Limb (tissue), 2 donors: ENCODE results near the gene PLXNB3.

Experiments used
- DNase-seq, 2 donors: peaks; one replicate each; pipeline ENCODE4 v3.0.0-alpha.2; 2016; ENCODE audit errors: extremely low spot score in 2 of 2

The PLXNB3 gene

DNA sequence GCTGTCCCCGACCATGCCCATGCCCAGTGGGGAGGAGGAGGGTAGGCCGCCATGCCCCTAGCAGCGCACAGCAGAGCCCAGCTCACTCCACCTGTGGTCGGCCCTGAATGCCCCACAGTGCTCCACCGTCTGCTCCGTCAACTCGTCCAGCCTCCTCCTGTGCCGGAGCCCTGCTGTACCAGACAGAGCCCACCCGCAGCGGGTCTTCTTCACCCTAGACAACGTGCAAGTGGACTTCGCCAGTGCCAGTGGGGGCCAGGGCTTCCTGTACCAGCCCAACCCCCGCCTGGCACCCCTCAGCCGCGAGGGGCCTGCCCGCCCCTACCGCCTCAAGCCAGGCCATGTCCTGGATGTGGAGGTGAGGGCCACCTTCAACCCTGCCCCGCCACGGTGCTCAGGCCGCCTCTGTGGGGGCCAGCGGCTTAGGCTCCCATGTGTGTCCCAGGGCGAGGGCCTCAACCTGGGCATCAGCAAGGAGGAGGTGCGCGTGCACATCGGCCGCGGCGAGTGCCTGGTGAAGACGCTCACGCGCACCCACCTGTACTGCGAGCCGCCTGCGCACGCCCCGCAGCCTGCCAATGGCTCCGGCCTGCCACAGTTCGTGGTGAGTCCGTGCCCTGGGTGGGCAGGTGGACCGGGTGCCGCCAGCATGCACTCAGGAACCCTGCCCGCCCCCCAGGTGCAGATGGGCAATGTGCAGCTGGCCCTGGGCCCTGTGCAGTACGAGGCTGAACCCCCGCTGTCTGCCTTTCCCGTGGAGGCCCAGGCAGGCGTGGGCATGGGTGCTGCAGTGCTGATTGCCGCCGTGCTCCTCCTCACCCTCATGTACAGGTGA, 9.9 kb downstream of the PLXNB3 start:
- DNase-seq: peak in 1 of 2 donors; percentile 11

DNA sequence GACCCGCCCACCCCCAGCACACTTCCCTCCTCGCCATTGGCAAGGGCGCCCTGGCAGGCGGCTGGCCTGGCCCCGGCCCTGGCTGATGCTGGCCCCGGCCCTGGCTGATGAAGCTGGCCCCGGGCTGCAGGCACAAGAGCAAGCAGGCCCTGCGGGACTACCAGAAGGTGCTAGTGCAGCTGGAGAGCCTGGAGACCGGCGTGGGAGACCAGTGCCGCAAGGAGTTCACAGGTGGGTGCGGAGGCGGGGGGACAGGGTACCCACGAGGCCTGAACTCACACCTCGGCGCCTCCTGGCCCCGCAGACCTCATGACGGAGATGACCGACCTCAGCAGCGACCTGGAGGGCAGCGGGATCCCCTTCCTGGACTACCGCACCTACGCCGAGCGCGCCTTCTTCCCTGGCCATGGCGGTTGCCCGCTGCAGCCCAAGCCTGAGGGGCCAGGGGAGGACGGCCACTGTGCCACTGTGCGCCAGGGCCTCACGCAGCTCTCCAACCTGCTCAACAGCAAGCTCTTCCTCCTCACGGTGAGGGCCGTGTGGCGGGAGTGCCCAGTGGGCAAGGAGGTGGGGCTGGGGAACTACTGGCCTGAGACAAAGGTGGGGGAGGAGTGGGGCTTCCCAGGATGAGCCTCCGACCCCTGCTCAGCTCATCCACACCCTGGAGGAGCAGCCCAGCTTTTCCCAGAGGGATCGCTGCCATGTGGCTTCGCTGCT, 10.7 kb downstream of the PLXNB3 start:
- DNase-seq: peak in 1 of 2 donors; percentile 18

DNA sequence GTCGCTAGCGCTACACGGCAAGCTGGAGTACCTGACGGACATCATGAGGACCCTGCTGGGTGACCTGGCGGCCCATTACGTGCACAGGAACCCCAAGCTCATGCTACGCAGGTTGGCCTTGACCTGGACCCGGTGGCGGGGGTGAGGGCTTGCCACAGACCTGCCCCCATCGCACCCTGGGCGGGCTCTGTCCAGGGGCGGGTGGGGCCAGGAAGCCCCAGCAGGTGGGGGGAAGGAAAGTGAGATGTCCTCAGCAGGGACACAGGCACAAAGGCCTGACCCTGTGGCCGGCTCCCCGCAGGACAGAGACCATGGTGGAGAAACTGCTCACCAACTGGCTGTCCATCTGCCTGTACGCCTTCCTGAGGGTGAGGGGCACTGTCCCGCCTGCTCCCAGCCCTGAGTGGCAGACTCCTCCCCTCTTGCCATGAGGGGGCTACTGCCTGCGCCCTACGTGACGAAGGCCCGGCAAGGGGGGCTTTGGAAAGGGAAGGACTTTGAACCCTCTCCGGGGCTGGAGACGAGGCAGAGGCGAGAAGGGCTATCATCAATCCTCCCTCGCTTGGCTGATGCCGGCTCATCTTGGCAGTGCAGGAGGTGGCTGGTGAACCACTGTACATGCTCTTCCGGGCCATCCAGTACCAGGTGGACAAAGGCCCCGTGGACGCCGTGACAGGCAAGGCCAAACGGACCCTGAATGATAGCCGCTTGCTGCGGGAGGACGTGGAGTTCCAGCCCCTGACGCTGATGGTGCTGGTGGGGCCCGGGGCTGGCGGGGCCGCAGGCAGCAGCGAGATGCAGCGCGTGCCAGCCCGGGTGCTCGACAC, 11.5 kb downstream of the PLXNB3 start:
- peak in 1 of 2 donors; percentile 14 for DNase-seq

DNA sequence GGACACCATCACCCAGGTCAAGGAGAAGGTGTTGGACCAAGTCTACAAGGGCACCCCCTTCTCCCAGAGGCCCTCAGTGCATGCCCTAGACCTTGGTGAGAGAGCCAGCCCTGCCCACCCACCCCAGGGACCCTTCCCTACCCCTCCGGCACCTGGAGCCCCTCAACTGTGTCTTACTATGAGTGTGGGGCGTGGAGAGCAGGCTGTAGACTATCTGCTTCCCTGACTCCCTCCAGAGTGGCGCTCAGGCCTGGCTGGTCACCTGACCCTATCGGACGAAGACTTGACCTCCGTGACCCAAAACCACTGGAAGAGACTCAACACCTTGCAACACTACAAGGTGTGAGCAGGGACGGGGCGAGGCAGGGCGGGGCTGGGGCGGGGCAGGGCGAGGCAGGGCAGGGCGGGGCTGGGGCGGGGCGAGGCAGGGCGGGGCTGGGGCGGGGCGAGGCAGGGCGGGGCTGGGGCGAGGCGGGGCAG, 12.1 kb downstream of the PLXNB3 start:
- no peak for DNase-seq

DNA sequence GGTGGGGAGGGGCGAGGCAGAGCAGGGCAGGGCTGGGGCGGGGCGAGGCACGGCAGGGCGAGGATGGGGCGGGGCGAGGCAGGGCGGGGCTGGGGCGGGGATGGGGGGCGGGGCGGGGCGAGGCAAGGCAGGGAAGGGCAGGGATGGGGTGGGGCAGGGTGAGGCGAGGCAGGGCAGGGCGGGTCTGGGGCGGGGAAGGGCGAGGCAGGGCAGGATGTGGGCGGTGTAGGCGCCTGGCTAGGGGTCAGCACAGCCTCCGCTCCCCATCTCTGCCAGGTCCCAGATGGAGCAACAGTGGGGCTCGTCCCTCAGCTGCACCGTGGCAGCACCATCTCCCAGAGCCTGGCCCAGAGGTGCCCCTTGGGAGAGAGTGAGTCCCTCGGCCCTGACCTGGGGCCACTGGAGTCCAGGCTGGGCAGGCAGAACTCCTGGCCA, 12.6 kb downstream of the PLXNB3 start:
- no peak for DNase-seq

DNA sequence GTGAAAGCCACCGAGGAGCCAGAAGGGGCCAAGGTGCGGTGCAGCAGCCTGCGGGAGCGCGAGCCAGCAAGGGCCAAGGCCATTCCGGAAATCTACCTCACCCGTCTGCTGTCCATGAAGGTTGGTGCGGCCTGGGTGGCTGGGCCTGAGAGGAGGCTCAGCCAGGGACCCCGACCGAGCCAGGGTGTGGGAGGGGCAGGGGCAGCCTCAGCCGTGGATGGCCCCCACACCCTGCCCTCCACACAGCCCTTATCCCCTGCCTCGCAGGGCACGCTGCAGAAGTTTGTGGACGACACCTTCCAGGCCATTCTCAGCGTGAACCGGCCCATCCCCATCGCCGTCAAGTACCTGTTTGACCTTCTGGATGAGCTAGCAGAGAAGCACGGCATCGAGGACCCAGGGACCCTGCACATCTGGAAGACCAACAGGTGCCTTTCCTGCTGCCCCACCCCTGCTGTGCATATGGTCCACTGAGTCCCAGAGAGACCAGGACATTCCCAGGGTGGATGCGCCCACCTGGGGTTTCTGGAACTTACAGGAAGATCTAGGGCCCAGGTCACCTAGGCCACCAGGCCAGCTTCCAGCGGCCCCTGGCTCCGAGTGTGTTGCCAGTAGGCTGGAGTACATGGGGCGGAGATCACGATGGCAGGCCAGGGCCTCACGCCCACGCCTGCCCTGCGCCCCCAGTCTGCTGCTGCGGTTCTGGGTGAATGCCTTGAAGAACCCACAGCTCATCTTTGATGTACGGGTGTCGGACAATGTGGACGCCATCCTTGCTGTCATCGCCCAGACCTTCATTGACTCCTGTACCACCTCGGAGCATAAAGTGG, 13.4 kb downstream of the PLXNB3 start:
- DNase-seq: no peak

DNA sequence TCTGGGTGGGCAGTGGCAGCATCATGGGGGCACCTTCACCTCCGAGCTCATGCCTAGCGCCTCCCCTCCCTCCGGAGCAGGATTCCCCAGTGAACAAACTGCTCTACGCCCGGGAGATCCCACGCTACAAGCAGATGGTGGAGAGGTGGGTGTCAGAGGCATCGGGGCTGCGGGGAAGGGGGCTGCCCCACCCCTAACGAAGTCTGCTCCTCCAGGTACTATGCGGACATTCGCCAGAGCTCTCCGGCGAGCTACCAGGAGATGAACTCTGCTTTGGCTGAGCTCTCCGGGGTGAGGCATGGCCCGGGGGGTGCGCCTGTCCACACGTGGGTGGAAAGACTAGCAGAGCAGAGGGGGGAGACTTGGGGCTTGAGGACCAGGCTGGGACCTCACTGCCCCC, 14.1 kb downstream of the PLXNB3 start:
- no peak for DNase-seq

DNA sequence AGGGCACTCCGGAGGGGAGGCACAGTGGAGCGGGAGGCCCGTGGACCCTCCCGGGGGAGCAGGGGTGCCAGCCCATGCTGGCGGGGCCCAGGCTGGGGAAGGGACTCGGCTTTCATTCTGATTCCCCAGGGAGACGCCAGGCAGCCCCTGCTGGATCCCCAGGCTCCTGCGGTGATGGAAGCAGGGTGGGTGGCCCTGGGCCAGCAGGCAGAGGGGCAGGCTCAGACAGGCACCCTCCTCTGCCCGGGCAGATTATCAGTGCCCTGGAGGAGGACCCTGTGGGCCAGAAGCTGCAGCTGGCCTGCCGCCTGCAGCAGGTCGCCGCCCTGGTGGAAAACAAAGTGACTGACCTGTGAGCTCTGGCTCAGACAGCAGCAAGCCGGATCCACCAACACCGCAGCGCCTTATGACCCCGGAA, 14.6 kb downstream of the PLXNB3 start:
- no peak for DNase-seq

DNA sequence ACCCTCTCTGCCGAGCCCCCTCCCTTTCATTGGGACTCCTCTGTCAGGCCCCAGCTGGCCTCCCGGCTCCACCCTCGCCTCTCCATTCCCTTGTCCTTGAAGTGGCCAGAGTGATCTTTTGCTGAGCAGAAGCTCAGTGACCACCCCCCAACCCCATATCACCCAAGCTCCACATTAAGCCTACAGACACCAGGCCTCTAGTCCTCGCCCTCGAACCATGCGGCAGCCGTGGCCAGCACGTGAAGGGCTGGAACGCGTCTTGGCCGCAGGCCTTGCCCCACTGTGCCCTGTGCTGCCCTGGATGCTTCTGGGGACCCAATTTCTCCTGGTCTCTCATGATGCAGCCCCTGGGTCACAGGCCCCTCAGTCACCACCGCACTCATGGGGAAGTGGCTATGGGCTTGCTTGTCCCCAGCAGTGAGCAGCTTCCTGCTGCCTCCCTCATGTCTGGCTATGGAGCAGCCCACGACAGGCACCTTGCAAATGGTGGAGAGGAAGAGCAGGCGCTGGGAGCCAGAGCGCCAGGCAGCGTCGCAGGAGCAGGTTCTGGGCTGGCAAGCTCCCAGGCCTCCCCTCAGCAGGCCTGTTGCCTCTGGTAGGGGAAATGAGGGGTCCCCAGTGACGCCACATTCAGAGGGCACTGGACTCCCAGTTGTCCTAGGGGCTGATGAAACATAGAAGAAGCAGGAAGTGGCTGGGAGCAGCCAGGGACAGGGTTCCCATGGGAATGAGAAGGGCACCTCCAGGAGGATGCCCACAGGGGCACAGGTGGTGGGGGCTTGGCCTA, 16.0 kb downstream of the PLXNB3 start:
- no peak for DNase-seq

DNA sequence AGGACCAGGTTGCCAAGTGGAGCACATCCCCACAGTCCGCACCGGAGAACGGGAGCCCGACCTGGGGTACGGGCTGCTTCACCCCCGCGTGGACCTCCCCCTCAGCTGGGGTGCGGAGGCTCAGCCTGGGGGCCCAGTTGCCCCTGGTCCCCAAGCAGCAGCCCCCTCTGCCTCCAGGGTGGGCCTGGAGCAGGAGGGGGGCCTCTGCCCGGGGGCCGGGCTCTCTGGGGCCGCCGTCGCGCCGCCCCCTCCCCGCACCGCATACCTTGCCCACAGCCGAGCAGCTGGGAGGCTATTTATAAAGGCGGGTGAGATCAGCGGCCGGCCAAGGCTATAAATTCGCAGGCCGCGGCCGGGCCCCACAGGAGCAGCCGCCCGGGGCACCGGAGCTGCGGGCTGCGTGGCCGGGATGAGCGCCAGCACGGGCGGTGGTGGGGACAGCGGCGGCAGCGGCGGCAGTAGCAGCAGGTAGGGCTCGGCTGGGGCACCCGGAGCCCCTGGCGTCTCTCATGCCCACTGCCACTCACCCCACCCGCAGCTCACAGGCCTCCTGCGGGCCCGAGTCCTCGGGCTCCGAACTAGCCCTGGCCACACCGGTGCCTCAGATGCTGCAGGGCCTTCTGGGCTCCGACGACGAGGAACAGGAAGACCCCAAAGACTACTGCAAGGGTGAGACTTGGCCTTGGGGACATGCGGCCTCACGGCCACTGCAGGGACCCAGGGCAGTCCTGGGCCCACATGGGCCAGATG, 16.8 kb downstream of the PLXNB3 start, which contains the start of gene SRPK3:
Gene SRPK3, plus strand, starts transcription at position 364 of the 750 bp plus-strand sequence. Its CDS starts 46 bp downstream, at position 410.
- no peak for DNase-seq

DNA sequence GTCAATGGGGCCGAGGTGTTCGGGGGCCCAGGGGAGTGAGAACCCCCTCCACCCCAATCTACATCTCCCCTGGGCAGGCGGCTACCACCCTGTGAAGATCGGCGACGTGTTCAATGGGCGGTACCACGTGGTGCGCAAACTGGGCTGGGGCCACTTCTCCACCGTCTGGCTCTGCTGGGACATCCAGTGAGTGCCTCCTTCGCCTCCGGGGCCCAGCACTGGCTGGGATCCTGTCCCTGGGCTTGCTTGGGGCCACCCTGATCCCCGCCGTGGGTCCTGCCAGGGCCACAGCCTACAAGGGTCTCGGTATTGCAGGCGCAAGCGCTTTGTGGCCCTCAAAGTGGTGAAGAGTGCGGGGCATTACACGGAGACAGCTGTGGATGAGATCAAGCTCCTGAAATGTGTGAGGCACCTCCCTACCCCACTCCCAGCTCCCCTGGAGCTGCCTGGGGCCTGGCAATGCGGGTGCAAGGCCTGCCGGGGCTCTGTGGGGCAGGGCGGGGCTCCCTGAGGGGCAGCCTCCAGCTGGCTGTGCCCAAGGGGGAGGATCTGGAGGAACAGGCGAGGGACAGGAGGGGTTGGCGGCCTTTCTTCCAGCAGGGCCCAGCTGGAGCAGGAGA, 17.5 kb downstream of the PLXNB3 start:
- DNase-seq: no peak

DNA sequence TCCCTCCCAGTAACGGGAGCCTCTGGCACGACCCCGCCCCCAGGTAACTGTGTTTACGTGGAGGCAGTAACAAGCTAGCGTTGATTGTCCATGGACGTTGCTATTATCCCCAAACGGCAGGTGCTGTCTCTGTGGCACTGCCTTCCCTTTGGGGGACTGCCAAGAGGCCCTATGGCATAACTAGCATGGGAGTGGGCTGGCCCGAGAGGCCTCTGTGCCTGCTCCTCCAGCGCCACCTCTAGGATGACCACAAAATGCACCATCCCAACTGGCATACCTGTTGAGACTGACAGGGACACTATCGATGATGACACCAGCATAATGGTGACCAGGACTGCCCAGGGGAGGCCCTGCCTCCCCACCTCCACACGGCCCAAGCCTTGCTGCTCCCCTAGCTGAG, 18.3 kb downstream of the PLXNB3 start:
- DNase-seq: no peak

DNA sequence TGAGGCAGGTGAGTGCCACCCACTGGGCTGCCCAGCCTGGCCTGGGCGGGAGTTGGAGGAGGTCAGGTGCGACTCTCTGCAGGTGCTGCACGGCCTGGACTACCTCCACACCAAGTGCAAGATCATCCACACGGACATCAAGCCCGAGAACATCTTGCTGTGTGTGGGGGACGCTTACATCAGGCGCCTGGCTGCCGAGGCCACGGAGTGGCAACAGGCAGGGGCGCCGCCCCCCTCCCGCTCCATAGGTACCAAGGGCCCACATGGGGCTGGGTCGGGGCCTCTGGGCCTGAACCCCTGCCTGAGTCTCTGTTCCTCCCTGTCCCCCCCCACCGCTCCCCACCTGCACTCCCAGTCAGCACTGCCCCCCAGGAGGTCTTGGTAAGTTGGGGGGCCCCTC, 18.8 kb downstream of the PLXNB3 start:
- no peak for DNase-seq

DNA sequence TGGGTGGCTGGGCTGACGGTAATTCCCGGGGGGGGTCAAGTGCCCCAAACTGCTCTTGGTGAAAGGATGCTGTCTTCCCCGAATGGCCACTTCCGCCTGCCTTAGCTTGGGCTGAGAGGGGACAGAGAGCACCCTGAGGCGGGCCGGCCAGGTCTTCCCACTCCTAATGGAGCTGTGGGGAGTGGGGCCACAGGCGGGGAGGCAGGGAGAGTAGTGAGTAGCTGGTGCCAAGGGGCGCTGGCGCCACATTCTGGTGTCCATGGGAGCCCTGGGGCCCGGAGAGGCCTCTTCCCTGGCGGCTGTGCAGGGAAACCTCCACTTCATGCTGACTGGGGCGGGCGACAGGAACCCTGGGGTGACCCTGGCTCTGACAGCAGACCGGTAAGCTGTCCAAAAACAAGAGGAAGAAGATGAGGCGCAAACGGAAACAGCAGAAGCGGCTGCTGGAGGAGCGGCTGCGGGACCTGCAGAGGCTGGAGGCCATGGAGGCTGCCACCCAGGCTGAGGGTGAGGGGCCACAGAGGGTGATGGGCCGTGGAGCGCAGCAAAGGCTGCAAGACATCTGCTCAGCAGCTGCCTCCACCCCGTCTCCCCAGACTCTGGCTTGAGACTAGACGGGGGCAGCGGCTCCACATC, 19.4 kb downstream of the PLXNB3 start:
- DNase-seq: no peak

DNA sequence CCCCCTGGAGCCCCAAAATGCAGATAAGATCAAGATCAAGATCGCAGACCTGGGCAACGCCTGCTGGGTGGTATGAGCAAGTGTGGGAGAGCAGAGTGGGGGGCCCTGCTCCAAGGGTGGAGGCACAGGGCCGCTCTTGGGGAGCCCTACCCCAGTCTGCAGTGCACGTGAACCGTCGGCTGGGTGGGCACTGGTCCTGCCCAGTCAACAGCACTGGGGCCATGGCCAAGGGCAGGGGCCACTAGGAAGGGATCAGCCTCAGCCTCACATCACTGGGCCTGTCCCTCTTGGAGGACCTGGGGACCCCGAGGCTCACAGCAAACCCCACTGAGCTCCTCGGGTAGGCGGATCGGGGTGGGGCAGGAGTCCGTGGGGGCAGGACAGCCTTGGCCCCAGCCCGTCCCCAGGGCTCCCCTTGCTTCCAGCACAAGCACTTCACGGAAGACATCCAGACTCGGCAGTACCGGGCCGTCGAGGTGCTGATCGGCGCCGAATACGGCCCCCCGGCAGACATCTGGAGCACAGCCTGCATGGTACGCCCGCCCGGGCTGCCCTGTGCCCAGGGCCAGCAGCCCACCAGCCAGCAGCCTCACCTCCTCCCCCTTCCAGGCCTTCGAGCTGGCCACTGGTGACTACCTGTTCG, 20.4 kb downstream of the PLXNB3 start:
- no peak for DNase-seq

DNA sequence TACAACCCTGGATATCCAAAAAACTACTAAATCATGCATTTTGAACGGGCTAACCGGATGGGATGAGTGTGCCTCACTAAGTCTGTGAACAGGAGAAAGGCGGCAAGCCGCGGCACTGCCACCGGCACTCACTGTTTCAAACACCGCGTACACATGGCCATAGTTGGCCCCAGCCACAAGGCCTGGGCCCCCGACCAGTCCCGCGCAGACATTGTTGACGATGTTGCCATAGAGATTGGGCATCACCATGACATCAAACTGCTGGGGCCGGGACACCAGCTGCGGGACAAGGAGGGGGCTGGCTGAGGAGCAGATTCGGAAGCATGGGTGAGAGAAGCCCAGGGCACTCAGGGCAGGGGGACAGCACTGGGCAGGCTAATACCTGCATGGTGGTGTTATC, 22.6 kb downstream of the PLXNB3 start:
- no peak for DNase-seq

DNA sequence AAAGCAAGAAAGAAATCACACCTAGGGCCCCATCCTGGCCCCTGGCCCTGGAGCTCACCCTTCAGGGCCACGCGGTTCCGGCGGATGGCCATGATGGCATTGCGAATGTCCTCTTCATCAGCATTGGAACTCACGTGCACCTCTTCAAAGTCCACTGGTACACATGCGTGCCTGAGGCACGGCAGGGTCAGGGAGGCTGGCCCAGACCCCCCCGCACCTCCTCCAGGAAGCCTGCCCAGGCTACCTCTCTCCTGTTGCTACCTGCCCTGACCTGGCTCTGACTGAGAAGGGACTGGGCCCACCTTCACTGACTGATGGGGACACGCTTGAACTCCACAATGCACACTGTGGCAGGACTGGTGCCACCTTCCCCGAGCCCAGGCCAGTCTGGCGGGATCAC, 25.6 kb downstream of the PLXNB3 start:
- DNase-seq: no peak
